ENCODE data around the gene GSTA3.

DNA sequence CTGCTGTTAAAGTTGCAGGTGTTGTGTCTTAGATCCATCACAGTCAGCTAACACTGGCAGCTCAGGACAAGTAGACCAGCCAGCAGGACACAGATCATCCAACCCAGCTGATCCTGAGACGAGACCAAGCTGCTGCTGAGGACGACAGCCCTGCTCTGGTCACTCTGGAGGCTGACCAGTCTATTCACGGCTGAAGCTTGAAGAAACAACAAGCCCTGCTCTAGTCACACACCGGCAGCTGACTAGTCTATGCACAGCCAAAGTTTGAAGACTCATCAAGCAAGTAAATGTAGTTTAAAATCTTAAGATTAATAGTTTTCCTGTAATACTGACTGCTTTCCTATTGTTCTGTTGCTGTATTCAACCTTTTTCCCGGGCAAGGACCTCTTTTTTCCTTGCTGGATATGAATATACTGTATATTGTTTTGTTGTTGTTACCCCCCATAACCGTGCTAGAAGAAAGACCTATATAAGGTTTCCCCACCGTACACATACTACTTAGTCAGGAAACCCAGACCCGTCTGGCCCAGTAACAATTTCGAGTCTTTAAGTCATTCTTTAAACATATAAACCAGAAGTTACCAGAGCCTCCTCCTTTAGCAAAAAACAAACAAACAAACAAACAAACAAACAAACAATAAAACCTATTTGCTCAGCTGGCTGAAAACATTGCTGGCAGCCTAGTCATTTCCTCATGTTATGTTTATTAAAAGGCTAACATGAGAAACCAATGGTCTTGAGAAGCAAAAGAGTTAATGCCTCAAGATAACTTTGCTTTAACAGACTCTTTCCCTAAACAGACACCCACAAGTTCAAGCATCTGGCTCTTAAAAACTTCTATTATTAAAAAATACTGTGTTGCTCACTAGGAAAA lies 16.7 kb upstream of the GSTA3 start:
- TF ChIP-seq CTCF (IDR thresholded peaks at IDR 0.05; ENCODE audit: low read length) (no peak), EZH2 (IDR thresholded peaks at IDR 0.05; ENCODE audit: borderline replicate concordance, low read length) (no peak)

Measured in OCI-LY1 (cell line).